Measurements from ENCODE around the gene DSCAML1. TPM values are rescaled to one million over a fixed set of nuclear protein-coding genes. Genes with fewer than 3 reads are reported as not detected.

Gene DSCAML1
- total RNA-seq, 1 donor from 2014 or later: 0.09 TPM

GRCh38 chr11:117489999-117490679 lies 306.9 kb downstream of the DSCAML1 start:
- peaks cover 10% of the 10 kb centered on the region for H3K27me3 Mint-ChIP-seq (ENCODE audit: low read depth)
- H3K27ac Mint-ChIP-seq (ENCODE audit: unreplicated experiment): no peak overlapping the region
- no peaks in the 10 kb centered on the region for H3K36me3 Mint-ChIP-seq (ENCODE audit: low read depth)
- DNase-seq (ENCODE audit: low read depth, low spot score): no peak
- H3K9me3 Mint-ChIP-seq: peaks cover 3% of the 10 kb centered on the region
- peaks cover 34% of the 10 kb centered on the region for H3K4me1 Mint-ChIP-seq
- H3K4me3 Mint-ChIP-seq: no peak overlapping the region
- no peak for TF ChIP-seq CTCF (conservative IDR thresholded peaks at IDR 0.05)

GRCh38 chr11:117488996-117489952 lies 307.7 kb downstream of the DSCAML1 start:
- Mint-ChIP-seq H3K4me3 (no peak overlapping the region), H3K27me3 (ENCODE audit: low read depth) (peaks cover 7% of the 10 kb centered on the region), H3K4me1 (peaks cover 35% of the 10 kb centered on the region), H3K36me3 (ENCODE audit: low read depth) (no peaks in the 10 kb centered on the region), H3K9me3 (peaks cover 3% of the 10 kb centered on the region), H3K27ac (ENCODE audit: unreplicated experiment) (no peak overlapping the region)
- DNase-seq (ENCODE audit: low read depth, low spot score): no peak
- TF ChIP-seq CTCF (conservative IDR thresholded peaks at IDR 0.05): no peak

DNA sequence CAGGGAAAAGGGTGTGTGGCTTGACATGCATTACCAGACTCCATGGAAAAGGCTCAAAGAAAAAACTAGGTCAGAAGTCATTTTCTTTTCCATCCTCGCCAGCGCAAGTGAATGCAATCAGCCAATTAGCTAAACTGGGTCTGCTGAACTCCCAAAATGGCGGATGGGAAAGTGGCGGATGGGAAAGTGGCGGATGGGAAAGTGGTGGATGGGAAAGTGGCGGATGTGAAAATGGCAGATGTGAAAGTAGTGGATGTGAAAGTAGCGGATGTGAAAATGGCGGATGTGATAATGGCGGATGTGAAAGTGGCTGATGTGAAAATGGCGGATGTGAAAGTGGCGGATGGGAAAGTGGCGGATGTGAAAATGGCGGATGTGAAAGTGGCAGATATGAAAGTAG lies 311.0 kb downstream of the DSCAML1 start:
- peaks cover 43% of the 10 kb centered on the region for H3K4me1 Mint-ChIP-seq
- H3K9me3 Mint-ChIP-seq: peaks cover 3% of the 10 kb centered on the region
- no peaks in the 10 kb centered on the region for H3K36me3 Mint-ChIP-seq (ENCODE audit: low read depth)
- H3K4me3 Mint-ChIP-seq: no peak overlapping the region
- no peak overlapping the region for H3K27ac Mint-ChIP-seq (ENCODE audit: unreplicated experiment)
- no peak for DNase-seq (ENCODE audit: low read depth, low spot score)
- TF ChIP-seq CTCF (conservative IDR thresholded peaks at IDR 0.05): no peak
- H3K27me3 Mint-ChIP-seq (ENCODE audit: low read depth): peaks cover 3% of the 10 kb centered on the region

GRCh38 chr11:117484156-117484555 lies 312.9 kb downstream of the DSCAML1 start:
- DNase-seq (ENCODE audit: low read depth, low spot score): no peak
- peaks cover 3% of the 10 kb centered on the region for H3K27me3 Mint-ChIP-seq (ENCODE audit: low read depth)
- H3K4me3 Mint-ChIP-seq: no peak overlapping the region
- H3K36me3 Mint-ChIP-seq (ENCODE audit: low read depth): no peaks in the 10 kb centered on the region
- peaks cover 28% of the 10 kb centered on the region for H3K4me1 Mint-ChIP-seq
- peak overlapping the region; percentile 92 for H3K27ac Mint-ChIP-seq (ENCODE audit: unreplicated experiment)
- TF ChIP-seq CTCF (conservative IDR thresholded peaks at IDR 0.05): no peak
- peaks cover 3% of the 10 kb centered on the region for H3K9me3 Mint-ChIP-seq

DNA sequence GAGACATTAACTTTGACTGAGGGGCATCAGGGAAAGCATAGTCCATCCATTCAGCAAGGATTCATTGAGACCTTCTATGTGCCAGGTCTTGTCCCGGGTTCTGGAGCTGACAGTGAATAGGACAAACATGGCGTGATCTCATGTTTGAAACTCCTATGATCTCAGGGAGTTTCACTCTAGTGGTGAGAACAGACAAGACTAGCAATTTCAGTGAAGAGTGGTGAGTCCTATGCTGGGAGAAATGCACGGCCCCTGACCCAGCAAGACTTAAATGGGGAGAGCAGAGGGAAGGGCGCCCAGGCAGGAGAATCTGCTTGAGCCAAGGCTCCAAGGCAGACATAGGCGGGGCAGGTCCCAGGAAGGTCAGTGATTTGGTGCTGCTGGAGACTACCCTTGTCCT lies 313.6 kb downstream of the DSCAML1 start:
- no peaks in the 10 kb centered on the region for H3K36me3 Mint-ChIP-seq (ENCODE audit: low read depth)
- TF ChIP-seq CTCF (conservative IDR thresholded peaks at IDR 0.05): no peak
- peak overlapping the region; percentile 10 for H3K27ac Mint-ChIP-seq (ENCODE audit: unreplicated experiment)
- DNase-seq (ENCODE audit: low read depth, low spot score): no peak
- H3K4me1 Mint-ChIP-seq: peaks cover 28% of the 10 kb centered on the region
- H3K9me3 Mint-ChIP-seq: peaks cover 3% of the 10 kb centered on the region
- H3K27me3 Mint-ChIP-seq (ENCODE audit: low read depth): peaks cover 5% of the 10 kb centered on the region
- no peak overlapping the region for H3K4me3 Mint-ChIP-seq

Measured in neural crest cell (in vitro differentiated cells).